GM10248 (cell line): ENCODE results near the gene NDST4.

Experiments used
- CTCF ChIA-PET: fragments of 300-600 bp; sonication (Branson Sonifier 250); formaldehyde crosslinking; extraction: SDS; loops from one replicate; lab custom pipeline; 2021; ENCODE audit warnings: antibody characterized with exemption; lab: Yijun Ruan, JAX
- POLR2A ChIA-PET: fragments of 350-650 bp; sonication (Branson Sonifier 250); formaldehyde crosslinking; extraction: SDS; loops from one replicate; lab custom pipeline; 2020; ENCODE audit warnings: antibody characterized with exemption; lab: Yijun Ruan, JAX
- DNase-seq: peaks from one replicate; pipeline ENCODE4 v3.0.0; 2012; ENCODE audit errors: extremely low spot score
- CTCF ChIP-seq: IDR thresholded peaks from 2 replicates; pipeline ENCODE4 v1.5.1; 2012; ENCODE audit warnings: mild to moderate bottlenecking, low read depth; ENCODE audit errors: extremely low read depth, missing control alignments, control extremely low read depth

NDST4 gene

GRCh38 chr4:114807357-114807756 is 306.1 kb downstream of the NDST4 start:
- ChIA-PET POLR2A (no interaction called here), CTCF (interaction anchor here (0.7 to 2.9 kb wide), 26 partner anchors 10 to 702 kb away, joined by 3 to 39 read pairs (median 4); no protein-coding TSS in a partner anchor)
- TF ChIP-seq CTCF, result no peak
- DNase-seq, result no peak

GRCh38 chr4:114791976-114792375 is 321.4 kb downstream of the NDST4 start:
- no peak for TF ChIP-seq CTCF
- ChIA-PET POLR2A (no interaction called here), CTCF (interaction anchor here (1.9 kb wide), 1 partner anchor 16 kb away, joined by 9 read pairs; no protein-coding TSS in a partner anchor)
- DNase-seq, result no peak

GRCh38 chr4:114785570-114785969 is 327.9 kb downstream of the NDST4 start:
- no peak for DNase-seq
- POLR2A ChIA-PET, result no interaction called here
- CTCF ChIA-PET, result no interaction called here
- TF ChIP-seq CTCF, result no peak

- ChIA-PET POLR2A (no interaction called here), CTCF (no interaction called here)
- DNase-seq, result no peak
Measured at GRCh38 chr4:114783215-114783595, 330.2 kb downstream of the NDST4 start.

GRCh38 chr4:114782415-114783214 is 330.8 kb downstream of the NDST4 start:
- ChIA-PET POLR2A (no interaction called here), CTCF (no interaction called here)
- no peak for TF ChIP-seq CTCF
- no peak for DNase-seq

More at GRCh38 chr4:114783215-114783595, 330.2 kb downstream of the NDST4 start:
- TF ChIP-seq CTCF, result no peak

GRCh38 chr4:114780205-114780604 is 333.2 kb downstream of the NDST4 start:
- ChIA-PET CTCF (interaction anchor here (0.9 to 2.4 kb wide), 7 partner anchors 14 to 1072 kb away, joined by 3 to 9 read pairs (median 3); no protein-coding TSS in a partner anchor), POLR2A (no interaction called here)
- peak; percentile 17 for TF ChIP-seq CTCF
- no peak for DNase-seq
